Psoas muscle (tissue), 8 donors: ENCODE results near the gene MCM6. TPM values are rescaled to one million over a fixed set of nuclear protein-coding genes. Genes with fewer than 3 reads are reported as not detected.

Experiments used
- ATAC-seq, 4 donors: fragments of 200-7000 bp; cut with Tn5 transposase; one replicate each; pipeline ENCODE4 v1.9.1; 2020; ENCODE audit warnings: moderate library complexity in 3 of 4, mild to moderate bottlenecking in 2 of 4
- DNase-seq, 2 donors: peaks; one replicate each; pipeline ENCODE4 v3.0.0-alpha.2; 2020
- H3K27ac ChIP-seq: fragments of 200-600 bp; one replicate; pipeline ENCODE4 v1.8.0; 2022
- H3K27me3 ChIP-seq, 3 donors: fragments of 200-600 bp in 1 of 3; one replicate each; pipeline versions ENCODE4 v1.6.1 to v1.8.0; 2013 to 2022; ENCODE audit warnings: low read length in 2 of 3, mild to moderate bottlenecking in 2 of 3, moderate library complexity in 1 of 3; ENCODE audit not compliant: insufficient read depth in 3 of 3
- H3K36me3 ChIP-seq, 2 donors: fragments of 200-600 bp in 1 of 2; one replicate each; pipeline versions ENCODE4 v1.6.1 to v1.8.0; 2013 to 2022; ENCODE audit warnings: low read depth in 1 of 2, mild to moderate bottlenecking in 1 of 2, moderate library complexity in 1 of 2; ENCODE audit not compliant: insufficient read depth in 1 of 2
- H3K4me1 ChIP-seq: fragments of 200-600 bp; one replicate; pipeline ENCODE4 v1.8.0; 2022
- H3K4me3 ChIP-seq: fragments of 200-600 bp; one replicate; pipeline ENCODE4 v1.8.0; 2022; ENCODE audit warnings: mild to moderate bottlenecking
- H3K9me3 ChIP-seq: fragments of 200-600 bp; one replicate; pipeline ENCODE4 v1.8.0; 2022
- CTCF ChIP-seq: fragments of 200-600 bp; IDR thresholded peaks from one replicate; pipeline ENCODE4 v1.8.0; 2022; ENCODE audit warnings: antibody characterized with exemption
- WGBS, 3 donors: extraction: QIAGEN DNeasy Blood & Tissue Kit; methylation state at CpG; one replicate each; pipeline versions ENCODE4 v1.1.6 to v1.1.7; 2013; 5-methylcytosine and 5-hydroxymethylcytosine counted together
- intact Hi-C, 2 donors: fragments of 100-400 bp; cut with DNase I; formaldehyde crosslinking; loops; one replicate each; pipeline versions ENCODE4 v1.11.0 to v1.14.2; 2022
- polyA plus RNA-seq, 3 donors: library from polyadenylated mRNA; stranded (reverse); fragments of 200-250 nt; gene quantifications; one replicate each; pipeline ENCODE4 v1.2.3, GENCODE V29; 2013
- total RNA-seq, 4 donors: library from RNA; stranded (reverse); fragmentation: NEBNext Ultra II Directional in 2 of 4; extraction: Animal tissue kit (Norgen Biotek cat#: 25700) in 2 of 4; gene quantifications; one replicate each; pipeline versions ENCODE4 v1.2.1 to v1.2.4, GENCODE V29; 2021 to 2023
- donor health status: healthy with polysubstance abuse.
- donor health status: DM: no; HTN: no; CAD: no; lungs with moderate emphysema.
- donor health status: Bipolar disorder and iron deficiency.
- donor health status: healthy.
- donor health status: DM: yes; HTN: yes; CAD: no.
- donor health status: DM: no; HTN: no; CAD: no.
- donor health status: DM: no; HTN: no; CAD: no.
- donor health status: DM: yes; HTN: yes; CAD: no.

MCM6 gene
- total and polyA plus RNA-seq, 7 donors: 3.3 to 9.4 (median 6.0) TPM

DNA sequence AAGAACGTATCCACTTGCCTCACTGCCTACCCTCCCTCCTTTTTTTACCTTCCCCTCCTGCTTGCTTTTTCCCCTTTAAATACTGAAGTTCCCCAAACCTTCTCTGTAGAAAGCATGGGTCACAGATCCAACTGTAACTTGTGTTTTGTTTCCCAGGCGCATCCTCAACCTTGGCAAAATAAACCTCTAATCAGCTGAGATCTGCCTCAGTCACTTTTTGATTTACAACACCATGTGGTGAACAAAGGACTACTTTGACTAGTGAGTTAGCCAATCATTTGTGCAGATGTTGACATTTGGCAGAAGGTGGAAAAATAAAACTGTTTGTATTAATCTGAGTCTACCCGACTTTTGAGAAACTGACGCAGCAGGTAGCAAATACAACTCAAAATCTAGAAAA is 23.3 kb upstream of the MCM6 start:
- H3K4me1 ChIP-seq: no peaks in the 10 kb centered on the region
- no peak overlapping the region for H3K4me3 ChIP-seq
- H3K9me3 ChIP-seq: no peaks in the 10 kb centered on the region
- H3K27ac ChIP-seq: no peak overlapping the region
- WGBS, 3 donors: 64 to 75% (median 65%) methylated on average over 4 of the region's 4 CpGs
- H3K27me3 ChIP-seq: no peaks in the 10 kb centered on the region
- H3K36me3 ChIP-seq: peaks cover 0 to 36% of the 10 kb centered on the region in 2 donors
- ATAC-seq (no peak), DNase-seq (no peak)
- TF ChIP-seq CTCF: no peak
- intact Hi-C loops: no loop called here

DNA sequence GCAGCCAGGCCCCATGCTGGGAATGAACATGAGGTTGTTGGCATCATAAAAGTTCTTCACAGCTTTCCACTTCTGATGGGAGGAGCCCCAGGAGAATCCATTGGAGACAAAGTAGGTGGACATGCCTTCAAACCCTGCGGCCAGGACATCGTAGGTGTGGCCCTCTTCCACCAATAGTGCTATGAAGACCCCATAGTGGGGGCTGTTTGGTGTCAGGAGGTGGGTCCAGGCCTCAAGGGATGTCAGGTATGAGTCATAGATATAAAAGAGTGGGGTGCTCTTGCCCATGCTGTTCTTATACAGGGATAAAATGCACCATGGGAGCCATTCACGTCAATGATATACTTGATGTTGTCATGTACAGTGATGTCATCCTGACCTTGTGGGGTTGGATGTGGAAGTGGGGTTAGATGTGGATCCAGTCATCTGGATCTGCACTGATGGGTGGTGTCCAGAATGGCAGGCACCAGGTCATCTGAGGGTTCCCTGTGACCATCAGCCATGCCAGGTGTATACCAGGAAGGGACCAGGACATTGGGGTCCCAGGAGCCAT is 22.1 kb upstream of the MCM6 start:
- Histone ChIP-seq H3K27ac (no peak overlapping the region), H3K9me3 (no peaks in the 10 kb centered on the region), H3K4me1 (no peaks in the 10 kb centered on the region), H3K4me3 (no peak overlapping the region), H3K36me3 (peaks cover 0 to 24% of the 10 kb centered on the region in 2 donors), H3K27me3 (no peaks in the 10 kb centered on the region)
- no peak for TF ChIP-seq CTCF
- whole genome bisulfite sequencing, 3 donors: 91 to 94% (median 93%) methylated on average over 3 of the region's 3 CpGs
- no peak for DNase-seq
- no peak for ATAC-seq
- intact Hi-C loops: no loop called here

- Histone ChIP-seq H3K4me1 (no peaks in the 10 kb centered on the region), H3K4me3 (no peak overlapping the region), H3K27ac (no peak overlapping the region), H3K9me3 (no peaks in the 10 kb centered on the region), H3K36me3 (no peaks in the 10 kb centered on the region), H3K27me3 (no peaks in the 10 kb centered on the region)
- WGBS, 3 donors: 79 to 100% (median 86%) methylated on average over 1 of the region's 1 CpG
- TF ChIP-seq CTCF: no peak
- DNase-seq (no peak), ATAC-seq (no peak)
- intact Hi-C loops: no loop called here
Measured at GRCh38 chr2:135894930-135895329, 18.7 kb upstream of the MCM6 start.

DNA sequence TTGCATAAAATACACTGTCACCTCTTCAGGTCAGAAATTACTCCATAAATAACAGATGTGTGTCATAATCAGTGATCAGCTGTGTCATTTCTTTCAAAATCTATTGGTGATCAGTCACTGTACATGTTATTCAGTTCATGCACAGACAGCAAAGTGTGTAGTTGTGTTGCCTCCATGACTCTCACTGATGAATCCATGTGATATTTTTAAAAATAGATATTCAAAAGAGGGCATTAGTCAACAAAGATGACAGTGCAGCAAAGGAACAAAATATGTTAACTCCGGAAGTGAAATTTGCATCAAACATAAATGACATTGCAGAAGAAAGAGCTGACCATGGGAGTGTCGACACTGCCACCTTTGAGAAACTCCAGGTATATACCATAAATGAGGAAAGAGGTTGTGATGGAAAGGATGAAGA is 17.1 kb upstream of the MCM6 start:
- Histone ChIP-seq H3K36me3 (no peaks in the 10 kb centered on the region), H3K27me3 (no peaks in the 10 kb centered on the region), H3K4me3 (no peak overlapping the region), H3K9me3 (no peaks in the 10 kb centered on the region), H3K27ac (no peak overlapping the region), H3K4me1 (no peaks in the 10 kb centered on the region)
- 91 to 95% (median 92%) methylated on average over 2 of the region's 2 CpGs for WGBS, 3 donors
- DNase-seq: no peak
- no peak for TF ChIP-seq CTCF
- ATAC-seq: no peak
- intact Hi-C loops: no loop called here

DNA sequence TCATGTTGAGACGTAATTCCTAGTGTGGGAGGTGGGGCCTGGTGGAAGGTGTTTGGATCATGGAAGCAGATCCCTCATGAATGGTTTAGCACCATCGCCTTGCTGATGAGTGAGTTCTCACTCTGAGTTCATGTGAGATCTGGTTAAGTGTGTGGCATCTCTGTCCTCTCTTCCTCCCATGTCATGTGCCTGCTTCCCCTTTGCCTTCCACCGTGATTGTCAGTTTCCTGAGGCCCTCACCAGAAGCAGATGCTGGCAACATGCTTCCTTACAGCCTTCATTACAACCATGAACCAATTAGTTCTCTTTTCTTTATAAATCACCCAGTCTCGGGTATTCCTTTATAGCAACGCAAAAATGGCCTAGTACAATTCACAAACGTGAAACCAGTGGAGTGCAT is 14.6 kb upstream of the MCM6 start:
- H3K4me3 ChIP-seq: no peak overlapping the region
- 65 to 72% (median 67%) methylated on average over 6 of the region's 6 CpGs for WGBS, 3 donors
- no peaks in the 10 kb centered on the region for H3K27me3 ChIP-seq
- no peaks in the 10 kb centered on the region for H3K4me1 ChIP-seq
- no peaks in the 10 kb centered on the region for H3K36me3 ChIP-seq
- no peaks in the 10 kb centered on the region for H3K9me3 ChIP-seq
- H3K27ac ChIP-seq: no peak overlapping the region
- TF ChIP-seq CTCF: no peak
- DNase-seq (no peak), ATAC-seq (no peak)
- intact Hi-C loops: no loop called here
